ENCODE results near the gene MAPK8IP2.

Gene MAPK8IP2

DNA sequence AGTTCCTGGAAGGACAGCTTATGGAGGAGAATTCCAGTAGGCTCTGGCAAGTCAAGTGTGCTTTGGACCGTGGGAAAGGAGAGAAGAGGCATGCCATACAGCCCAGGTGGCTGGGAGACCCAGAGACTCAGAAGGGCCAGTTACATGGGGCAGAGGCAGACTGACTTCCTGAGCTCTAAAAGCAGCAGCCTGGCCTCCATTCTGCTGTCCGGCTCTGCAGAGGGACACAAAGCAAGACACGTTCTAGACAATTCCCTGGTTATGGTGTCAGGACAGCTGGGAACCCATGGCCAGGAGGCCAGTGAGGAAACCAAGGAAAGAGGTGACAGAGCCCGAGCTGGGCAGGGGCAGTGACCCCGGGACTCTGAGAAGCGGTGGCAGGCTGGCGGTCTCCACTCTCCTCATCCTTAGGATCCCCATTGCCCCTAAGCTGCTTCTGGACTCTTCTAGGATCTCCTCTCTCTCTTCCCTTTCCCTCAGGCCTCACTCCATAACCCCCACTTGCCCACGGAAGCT lies 25.1 kb upstream of the MAPK8IP2 start:
- no peak for DNase-seq

GRCh38 chr22:50576070-50576469 lies 24.5 kb upstream of the MAPK8IP2 start:
- no peak for DNase-seq

DNA sequence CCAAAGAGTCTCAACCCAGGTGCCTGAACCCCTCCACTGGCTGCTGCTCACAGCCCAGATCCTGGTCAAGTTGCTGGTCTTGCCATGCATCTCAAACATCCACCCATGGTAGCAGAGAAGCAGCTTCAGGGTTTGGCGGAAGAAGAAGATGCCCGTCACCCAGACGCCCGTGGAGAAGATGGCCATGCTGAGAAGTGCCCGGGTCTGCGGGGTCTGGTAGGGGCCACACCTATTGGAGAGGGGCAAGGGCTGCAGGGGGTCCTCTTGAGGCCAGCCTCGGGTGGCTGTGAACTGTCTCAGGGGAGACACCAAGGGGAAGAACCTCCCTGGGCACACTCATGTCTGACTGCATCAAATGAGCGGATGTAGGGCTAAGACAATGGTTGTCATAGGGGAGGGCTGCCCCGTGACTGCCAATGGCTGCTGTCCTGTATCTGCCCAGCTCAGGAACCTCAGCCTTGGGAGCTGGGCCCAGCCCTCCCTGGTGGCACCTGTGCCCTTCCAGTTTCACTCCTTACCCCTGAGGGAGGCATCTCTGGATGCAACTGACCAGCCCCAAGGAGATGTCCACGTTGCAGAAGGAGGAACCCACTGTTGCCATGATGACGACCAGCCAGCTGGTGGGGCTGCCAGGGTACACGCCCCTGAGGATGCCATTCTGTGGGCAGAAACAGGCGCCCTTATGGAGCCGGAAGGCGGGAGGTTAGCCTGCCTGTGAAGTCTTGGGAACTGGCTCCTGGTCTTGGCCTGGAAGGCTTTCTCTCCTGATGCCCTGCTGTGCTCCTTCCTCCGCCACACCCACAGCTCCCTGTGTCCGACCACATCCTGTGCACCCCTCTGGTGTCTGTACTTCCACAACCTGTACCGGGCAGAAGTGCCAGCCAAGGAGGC lies 23.5 kb upstream of the MAPK8IP2 start:
- no peak for DNase-seq

GRCh38 chr22:50577697-50577986 lies 23.0 kb upstream of the MAPK8IP2 start:
- no peak for DNase-seq

DNA sequence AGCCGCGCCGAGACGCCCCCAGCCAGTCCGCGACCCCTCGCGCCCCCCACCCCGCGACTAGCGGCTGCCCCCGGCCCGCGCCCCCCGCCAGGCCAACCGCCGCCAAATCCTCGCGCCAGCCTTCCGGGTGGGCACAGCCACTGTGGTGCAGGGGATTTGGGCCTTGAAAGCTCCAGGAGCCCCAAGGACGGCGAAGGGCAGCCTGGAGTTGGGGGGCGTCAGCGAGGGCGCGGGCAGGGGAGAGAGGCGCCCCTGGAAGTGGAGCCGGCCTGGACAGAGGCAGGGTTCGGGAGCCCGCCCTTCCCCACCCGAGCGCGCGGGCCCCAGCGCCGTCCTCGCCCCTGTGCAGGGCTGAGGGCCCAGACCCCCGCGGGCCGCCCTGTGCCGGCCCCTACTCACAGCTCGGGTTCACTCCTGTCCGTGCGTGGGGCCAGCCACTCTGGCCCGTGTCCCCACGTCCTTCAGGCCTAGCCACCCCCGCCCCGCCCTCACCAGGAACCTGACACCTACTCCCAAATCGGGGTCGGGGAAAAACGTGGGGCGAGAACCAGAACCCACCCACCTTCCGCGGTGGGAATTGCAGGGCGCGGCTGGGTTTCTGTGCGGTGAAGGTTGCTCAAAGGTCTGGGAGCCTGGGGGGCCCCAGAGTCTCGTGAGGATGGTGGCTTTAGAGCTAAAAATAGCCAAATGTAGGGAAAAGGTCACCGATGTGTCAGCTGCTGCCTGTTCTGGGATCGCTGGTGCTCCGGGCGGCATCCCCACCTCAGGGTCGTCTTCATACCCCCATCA lies 22.4 kb upstream of the MAPK8IP2 start, which contains the start of gene CPT1B:
Gene CPT1B (minus strand): TSS at position 441 of the 789 bp plus-strand sequence. CDS start 512 bp downstream, outside the sequence.
- no peak for DNase-seq

DNA sequence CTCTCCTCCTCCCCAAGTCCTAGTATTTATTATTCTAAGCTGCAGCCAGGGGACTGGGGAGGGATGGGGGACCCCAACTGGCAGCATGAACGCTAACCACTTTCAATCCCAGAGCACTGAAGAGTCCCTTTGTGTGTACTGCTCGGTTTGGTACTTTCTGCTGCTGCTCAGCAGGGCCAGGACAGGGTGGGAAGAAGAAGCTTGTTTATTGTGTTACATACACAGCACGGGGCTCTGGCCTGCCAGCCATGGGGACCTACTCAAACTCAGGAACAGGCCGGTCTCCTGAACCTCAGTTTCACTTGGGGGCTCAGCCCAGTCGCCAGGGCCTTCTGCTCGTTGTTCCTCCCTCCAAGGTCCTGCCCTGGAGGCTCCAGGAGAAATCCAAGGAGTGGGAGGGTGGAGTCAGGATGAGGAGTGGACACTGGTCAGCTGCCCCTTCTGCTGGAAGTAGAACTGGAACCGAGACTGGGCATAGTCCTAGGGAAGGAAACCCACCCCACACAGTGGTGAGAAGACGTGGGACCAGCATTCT lies 21.8 kb upstream of the MAPK8IP2 start:
- no peak for DNase-seq

- no peak for DNase-seq
Observed at GRCh38 chr22:50579752-50580151, 20.8 kb upstream of the MAPK8IP2 start.

DNA sequence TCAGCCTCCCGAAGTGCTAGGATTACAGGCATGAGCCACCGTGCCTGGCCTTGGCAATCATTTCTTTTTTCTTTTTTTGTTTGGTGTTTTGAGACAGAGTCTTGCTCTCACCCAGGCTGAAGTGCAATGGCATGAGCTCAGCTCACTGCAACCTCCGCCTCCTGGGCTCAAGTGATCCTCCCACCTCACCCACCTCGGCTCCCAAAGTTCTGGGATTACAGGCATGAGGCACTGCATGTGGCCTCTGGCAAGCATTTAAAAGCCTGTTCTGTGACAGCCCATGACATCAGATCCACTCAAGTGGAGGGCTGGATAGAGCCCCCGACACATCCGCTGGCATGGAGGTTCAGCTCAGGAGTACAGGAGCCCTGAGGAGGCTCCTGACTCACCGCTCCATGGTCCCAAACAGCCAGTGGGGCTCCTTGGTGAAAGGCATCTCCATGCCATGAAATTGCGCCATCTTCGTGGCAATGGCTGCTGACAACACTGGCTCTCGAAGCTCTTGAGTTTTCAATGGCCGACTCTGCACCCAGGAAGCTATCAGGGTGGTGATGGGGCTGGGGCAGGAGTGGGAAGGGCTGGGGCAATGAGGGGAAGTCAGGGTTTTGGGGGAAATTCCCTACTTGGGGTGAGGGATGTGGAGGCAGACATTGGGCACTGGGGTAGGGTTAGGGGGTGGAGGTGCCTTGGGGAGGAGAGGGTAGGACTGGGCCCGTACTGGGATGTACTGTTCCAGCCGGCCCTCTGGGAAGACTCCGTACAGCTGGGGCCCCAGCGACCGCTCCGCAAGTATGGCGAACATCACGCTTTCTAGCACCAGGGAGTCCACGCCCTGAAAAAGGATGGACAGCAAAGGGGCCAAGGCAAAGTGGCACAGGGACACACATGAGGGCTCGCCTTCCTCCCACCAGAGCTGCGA lies 19.3 kb upstream of the MAPK8IP2 start:
- DNase-seq = no peak

DNA sequence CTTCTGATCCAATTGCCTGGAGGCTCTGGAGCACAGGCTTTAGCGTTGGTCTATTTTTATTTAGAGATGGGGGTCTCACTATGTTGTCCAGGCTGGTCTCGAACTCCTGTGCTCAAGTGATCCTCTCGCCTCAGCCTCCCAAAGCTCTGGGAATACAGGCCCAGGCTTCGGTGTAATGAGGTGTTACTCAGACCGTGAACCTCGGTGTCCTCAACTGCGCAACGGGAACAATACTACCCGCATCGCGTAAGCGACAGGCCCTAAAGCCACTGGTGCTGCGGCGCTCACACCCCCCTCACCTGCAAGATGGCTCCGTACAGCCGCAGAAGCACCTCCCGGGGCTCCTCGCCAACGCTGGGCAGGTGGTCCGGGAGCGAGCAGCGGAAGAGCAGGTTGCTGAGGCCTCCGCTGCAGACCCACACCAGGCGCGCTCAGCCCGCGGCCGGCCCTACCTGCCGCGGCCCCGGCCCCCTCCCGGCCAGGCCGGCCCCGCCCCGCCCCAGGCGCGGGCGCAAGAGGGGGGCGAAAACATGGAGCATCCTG lies 18.6 kb upstream of the MAPK8IP2 start:
- DNase-seq = peak in 4 of 58 donors; percentile 51 to 64 (median 55)

- peak; percentile 85 to 99 (median 98) for DNase-seq
Observed at GRCh38 chr22:50582493-50583293, 17.9 kb upstream of the MAPK8IP2 start, which contains the start of gene CHKB. Gene CHKB, minus strand, starts transcription at chr22:50582849. Its CDS starts 68 bp downstream, at chr22:50582781.

DNA sequence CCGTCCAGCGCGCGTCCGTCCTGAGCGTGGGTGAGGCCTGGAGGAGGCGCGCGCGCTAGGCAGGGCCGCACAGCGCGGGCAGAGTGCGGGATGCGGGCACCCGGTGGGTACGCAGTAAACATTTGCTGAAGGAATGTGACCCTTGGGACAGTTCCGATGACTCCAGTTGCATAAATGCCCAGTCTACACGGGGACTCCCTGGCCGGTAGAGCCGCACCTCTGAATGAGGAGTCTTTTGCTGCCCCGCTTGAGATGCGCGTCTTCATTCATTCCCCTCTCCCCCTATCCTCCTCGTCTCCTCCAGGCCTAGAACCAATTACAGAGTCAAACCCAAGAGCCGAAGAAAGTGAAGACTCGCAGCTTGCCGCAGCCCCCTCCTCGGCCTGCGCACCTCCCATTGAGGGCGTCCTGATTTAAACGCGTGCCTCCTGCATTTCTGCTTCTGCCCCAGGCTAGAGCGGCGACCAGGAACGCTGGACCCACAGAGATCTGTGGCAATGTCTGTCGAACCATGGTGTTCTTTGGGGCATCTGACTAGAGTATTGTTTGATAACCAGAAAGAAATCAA lies 17.2 kb upstream of the MAPK8IP2 start:
- no peak for DNase-seq

DNA sequence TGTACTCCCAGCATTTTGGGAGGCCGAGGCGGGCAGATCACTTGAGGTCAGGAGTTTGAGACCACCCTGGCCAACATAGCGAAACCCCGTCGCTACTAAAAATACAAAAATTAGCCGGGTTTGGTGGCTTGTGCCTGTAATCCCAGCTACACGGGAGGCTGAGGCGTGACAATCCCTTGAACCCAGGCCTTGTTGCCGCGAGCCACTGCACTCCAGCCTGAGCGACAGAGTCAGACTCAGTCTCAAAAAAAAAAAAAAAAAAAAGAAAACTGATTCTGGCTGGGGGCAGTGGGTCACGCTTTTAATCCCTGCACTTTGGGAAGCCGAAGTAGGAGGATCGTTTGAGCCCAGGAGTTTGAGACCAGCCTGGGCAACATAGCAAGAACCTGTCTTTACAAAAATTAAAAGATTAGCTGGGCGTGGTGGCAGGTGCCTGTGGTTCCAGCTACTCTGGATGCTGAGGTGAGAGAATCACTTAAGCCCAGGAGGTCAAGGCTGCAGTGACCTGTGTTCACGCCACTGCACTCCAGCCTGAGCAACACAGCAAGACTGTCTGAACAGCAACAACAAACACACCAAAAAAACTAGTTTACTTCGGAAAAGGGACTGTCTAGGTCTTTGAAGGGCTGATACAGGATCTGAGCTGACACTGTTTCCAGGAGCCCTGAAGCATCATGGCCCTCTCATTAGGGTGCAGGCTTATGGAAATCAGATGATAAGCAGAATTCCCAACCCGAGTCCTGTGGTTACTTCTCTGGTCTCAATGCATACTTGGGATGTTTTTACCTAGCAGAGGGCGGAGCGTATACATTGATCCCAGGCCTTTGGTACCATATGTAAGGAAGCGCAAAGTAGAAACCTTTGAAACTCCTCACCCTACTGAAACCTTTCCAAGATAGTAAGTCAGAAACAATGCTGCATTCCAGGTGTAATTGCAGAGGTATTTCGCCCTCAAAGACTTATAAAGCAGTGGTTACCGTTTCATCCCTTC lies 16.2 kb upstream of the MAPK8IP2 start:
- no peak for DNase-seq

GRCh38 chr22:50585238-50585637 lies 15.4 kb upstream of the MAPK8IP2 start:
- no peak for DNase-seq

- DNase-seq = no peak
Observed at GRCh38 chr22:50585781-50586180, 14.8 kb upstream of the MAPK8IP2 start.

DNA sequence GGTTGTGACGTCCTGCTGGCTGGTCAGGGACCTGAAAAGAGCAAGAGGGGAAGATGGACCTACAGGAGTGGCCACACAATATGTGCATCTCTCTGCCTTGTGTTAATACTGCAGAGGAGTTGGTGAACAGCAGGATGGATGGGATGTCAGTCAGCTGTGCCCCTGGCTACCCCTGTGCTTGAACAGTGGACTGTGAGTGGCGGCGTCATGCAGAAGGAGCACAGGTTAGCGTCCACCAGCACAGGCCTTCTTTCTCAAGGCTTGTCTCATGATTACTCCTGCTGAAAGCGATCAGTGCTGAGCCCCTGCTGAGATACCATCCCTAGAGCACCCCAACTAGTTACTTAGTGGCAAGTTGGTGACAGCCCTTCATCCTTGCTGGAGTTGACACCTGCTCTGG lies 14.2 kb upstream of the MAPK8IP2 start:
- DNase-seq = no peak

DNA sequence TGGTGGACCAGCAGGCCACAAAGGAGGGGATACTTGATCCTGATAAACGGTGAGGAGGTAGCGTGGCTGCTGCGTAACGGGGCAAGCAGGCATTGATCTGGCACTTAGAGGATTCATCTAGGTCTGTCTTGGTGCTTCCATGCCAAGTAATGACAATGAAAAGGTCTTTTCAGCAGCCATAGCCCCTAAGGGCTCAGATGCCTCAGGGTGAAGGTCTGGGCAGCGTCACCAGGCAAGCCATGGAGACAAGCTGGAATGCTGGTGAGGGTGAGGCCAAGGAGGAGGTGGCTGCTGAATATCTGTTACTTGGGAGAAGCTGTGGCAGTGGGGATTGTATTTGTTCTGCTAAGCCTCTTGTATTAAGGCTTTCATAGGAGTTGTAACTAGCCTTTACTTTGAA lies 13.2 kb upstream of the MAPK8IP2 start:
- no peak for DNase-seq

GRCh38 chr22:50595189-50595588 lies 5.4 kb upstream of the MAPK8IP2 start:
- DNase-seq = no peak

- no peak for DNase-seq
Observed at GRCh38 chr22:50597097-50597496, 3.5 kb upstream of the MAPK8IP2 start.

All from anterior cingulate cortex (tissue), 58 donors.